HEK293 (cell line): ENCODE data around the gene ZSCAN12.
"Not testable (repeated sequence)": the region's sequence is repeated elsewhere in the genome, so short reads cannot be mapped to it uniquely, and the experiment has no call there.

ENCODE experiments used
- CTCF ChIP-seq: fragments of 450-650 bp; formaldehyde crosslinking; IDR thresholded peaks from 2 replicates; pipeline ENCODE4 v1.5.1; 2016; ENCODE audit warnings: missing biosample characterization, missing genetic modification characterization
- GLIS2 ChIP-seq: fragments of 450-650 bp; formaldehyde crosslinking; IDR thresholded peaks from 2 replicates; pipeline ENCODE4 v1.5.1; 2016; ENCODE audit warnings: missing biosample characterization, missing genetic modification characterization
- SP7 ChIP-seq: fragments of 450-650 bp; formaldehyde crosslinking; IDR thresholded peaks from 2 replicates; pipeline ENCODE4 v1.5.1; 2016; ENCODE audit warnings: missing biosample characterization, missing genetic modification characterization
- ZBTB44 ChIP-seq: fragments of 450-650 bp; IDR thresholded peaks from 2 replicates; pipeline ENCODE4 v1.5.1; 2018; ENCODE audit warnings: missing biosample characterization, mild to moderate bottlenecking, missing genetic modification characterization
- ZNF670 ChIP-seq: fragments of 450-650 bp; formaldehyde crosslinking; IDR thresholded peaks from 2 replicates; pipeline ENCODE4 v1.5.1; 2016; ENCODE audit warnings: missing biosample characterization, missing genetic modification characterization, low read depth

- TF ChIP-seq CTCF (tag by site-specific recombination); ZBTB44; GLIS2 (tag by site-specific recombination); SP7 (tag by site-specific recombination); ZNF670 (tag by site-specific recombination): not testable (repeated sequence)
Measured at GRCh38 chr6:28365590-28365989, 34.0 kb downstream of the ZSCAN12 start.
